GM12865 (cell line): Measurements from ENCODE around the gene SULT6B1.

Source experiments
- DNase-seq: peaks from one replicate; pipeline ENCODE4 v3.0.0; 2010; ENCODE audit warnings: low read depth
- H3K4me3 ChIP-seq: 2 replicates; pipeline ENCODE4 v1.5.1; 2011; ENCODE audit warnings: mild to moderate bottlenecking, low read depth, low read length, control low read depth
- TF ChIP-seq, protein P1 (sequence below): IDR thresholded peaks from 2 replicates; pipeline ENCODE4 v1.5.1; 2011; ENCODE audit warnings: low read length, control low read depth, low read depth, inconsistent platforms; ENCODE audit not compliant: insufficient read depth; ENCODE audit errors: missing control alignments

SULT6B1 gene

DNA sequence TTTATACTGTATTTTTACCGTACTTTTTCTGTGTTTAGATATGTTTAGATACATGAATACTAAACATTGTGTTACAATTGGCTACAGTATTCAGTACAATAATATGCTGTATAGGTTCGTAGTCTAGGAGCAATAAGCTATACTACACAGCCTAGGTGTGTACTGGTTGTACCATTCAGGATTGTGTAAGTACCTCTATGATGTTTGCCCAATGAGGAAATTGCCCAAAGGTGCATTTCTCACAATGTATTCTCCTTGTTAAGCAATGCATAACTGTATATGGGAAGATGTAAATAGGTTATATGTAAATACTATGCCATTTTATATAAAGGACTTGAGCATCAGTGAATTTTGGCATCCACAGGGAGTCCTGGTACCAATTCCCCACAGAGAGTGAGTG, 42.4 kb downstream of the SULT6B1 start:
- TF ChIP-seq, protein P1, sequence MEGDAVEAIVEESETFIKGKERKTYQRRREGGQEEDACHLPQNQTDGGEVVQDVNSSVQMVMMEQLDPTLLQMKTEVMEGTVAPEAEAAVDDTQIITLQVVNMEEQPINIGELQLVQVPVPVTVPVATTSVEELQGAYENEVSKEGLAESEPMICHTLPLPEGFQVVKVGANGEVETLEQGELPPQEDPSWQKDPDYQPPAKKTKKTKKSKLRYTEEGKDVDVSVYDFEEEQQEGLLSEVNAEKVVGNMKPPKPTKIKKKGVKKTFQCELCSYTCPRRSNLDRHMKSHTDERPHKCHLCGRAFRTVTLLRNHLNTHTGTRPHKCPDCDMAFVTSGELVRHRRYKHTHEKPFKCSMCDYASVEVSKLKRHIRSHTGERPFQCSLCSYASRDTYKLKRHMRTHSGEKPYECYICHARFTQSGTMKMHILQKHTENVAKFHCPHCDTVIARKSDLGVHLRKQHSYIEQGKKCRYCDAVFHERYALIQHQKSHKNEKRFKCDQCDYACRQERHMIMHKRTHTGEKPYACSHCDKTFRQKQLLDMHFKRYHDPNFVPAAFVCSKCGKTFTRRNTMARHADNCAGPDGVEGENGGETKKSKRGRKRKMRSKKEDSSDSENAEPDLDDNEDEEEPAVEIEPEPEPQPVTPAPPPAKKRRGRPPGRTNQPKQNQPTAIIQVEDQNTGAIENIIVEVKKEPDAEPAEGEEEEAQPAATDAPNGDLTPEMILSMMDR = no peak
- no peak for DNase-seq
- no peak overlapping the region for H3K4me3 ChIP-seq

DNA sequence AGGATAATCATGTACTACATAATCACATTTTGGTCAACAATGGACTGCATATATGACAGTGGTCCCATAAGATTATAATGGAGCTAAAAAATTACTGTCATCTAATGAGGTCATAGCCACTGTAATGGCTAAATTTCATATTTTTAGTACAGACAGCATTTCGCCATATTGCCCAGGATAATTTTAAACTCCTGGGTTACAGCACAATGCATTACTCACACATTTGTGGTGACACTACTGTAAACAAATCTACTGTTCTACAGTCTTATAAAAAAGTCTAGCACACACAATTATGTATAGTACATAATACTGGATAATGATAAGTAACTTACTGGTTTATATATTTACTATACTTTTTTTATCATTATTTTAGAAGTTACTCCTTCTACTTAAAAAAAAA, 44.5 kb downstream of the SULT6B1 start:
- no peak for DNase-seq
- H3K4me3 ChIP-seq = no peak overlapping the region
- TF ChIP-seq, protein P1 = no peak

DNA sequence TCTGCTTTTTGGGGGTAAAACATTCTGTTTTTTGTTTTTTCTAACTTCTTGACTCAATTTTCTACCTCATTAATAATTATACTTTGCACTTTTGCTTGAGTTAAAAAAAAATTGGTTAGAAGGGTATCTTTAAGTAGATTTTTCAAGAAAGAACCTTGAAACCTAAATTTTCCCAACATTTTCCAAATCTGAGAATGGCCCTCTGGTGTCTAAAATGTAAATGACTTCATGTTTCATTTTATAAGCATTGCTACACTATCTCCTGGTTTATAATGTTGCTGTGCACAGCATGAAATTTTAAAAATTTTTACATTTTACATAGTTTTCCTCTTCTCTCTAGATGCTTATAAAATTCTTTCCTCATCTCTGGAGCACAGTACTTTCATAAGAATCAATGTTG, 45.9 kb downstream of the SULT6B1 start:
- TF ChIP-seq, protein P1 = no peak
- no peak overlapping the region for H3K4me3 ChIP-seq
- DNase-seq = no peak

DNA sequence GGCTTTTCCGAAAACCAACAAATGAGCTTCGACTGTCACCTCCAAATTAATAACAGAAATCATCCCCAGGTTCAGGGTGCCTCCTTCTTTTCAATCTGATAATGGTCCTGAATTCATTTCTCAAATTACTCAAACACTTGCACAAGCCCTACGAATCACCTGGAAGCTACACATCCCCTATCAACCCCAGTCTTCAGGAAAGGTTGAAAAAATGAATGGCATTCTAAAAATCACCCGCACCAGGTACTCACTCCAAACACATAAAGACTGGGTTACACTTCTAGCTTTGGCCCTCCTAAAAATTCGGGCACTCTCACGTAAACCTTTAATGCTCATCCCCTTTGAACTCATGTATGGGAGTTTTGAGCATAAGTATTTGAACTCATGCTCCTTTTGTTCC, 55.6 kb downstream of the SULT6B1 start:
- TF ChIP-seq, protein P1 = no peak
- no peak overlapping the region for H3K4me3 ChIP-seq
- no peak for DNase-seq

DNA sequence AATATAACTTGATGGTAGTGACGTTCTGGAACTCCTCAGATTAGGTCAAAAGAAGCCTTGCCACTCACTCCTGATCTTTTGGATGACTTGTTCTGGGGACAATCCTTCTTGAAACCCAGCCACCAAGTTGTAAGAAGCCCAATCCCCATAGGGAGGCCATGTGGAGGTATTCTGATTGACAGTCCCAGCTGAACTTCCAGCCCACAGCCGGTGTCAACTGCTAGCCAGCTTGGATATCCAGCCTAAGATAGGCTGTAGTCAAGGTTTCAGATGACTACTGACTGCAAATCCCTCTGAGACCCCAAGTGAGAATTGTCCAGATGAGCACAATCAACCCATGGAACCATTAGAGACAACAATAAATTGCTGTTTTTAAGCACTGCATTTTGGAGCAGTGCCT, 63.1 kb downstream of the SULT6B1 start:
- TF ChIP-seq, protein P1 = no peak
- H3K4me3 ChIP-seq = no peak overlapping the region
- DNase-seq = no peak

DNA sequence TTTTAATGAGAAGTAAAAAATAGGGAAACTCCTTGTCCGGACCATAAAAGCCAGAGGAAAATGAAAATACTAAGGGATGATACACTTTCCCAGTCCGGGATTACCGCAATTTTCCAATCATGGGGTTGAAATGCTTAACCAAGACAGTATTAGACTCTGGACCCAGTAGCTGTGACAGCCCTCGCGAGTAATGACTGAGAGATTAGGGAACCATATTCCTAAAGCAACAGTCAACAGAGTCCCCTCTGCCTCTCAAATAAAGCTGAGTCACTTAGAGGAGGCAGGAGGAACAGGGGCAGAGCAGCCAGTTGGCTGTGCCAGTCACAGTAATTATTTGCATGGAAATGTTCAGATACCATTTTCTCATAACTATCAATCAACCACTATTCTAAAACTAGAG, 69.3 kb downstream of the SULT6B1 start:
- H3K4me3 ChIP-seq = no peak overlapping the region
- no peak for DNase-seq
- TF ChIP-seq, protein P1 = no peak
